ENCODE measurements around the gene NCKIPSD.

The NCKIPSD gene

DNA sequence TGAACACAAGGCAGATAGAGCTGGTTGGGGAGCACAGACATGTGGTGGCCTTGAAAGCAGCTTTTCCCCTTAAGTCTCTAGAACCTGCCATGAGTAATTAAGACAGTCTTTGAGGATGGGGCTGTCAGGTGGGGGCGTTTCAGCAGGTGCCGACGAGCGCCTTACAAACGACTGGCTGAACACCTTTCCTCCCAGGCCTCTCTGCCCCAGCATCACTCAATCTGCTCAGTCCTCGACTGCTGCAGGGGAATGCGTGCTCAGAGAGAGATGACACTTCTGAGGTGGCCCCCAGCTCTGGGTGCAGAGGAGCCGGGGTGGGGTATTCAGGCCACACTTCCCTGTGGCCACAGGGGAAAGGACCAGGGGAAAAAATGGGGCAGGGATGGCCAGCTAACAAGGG lies 8.1 kb upstream of the NCKIPSD start:
- TF ChIP-seq, protein P1, sequence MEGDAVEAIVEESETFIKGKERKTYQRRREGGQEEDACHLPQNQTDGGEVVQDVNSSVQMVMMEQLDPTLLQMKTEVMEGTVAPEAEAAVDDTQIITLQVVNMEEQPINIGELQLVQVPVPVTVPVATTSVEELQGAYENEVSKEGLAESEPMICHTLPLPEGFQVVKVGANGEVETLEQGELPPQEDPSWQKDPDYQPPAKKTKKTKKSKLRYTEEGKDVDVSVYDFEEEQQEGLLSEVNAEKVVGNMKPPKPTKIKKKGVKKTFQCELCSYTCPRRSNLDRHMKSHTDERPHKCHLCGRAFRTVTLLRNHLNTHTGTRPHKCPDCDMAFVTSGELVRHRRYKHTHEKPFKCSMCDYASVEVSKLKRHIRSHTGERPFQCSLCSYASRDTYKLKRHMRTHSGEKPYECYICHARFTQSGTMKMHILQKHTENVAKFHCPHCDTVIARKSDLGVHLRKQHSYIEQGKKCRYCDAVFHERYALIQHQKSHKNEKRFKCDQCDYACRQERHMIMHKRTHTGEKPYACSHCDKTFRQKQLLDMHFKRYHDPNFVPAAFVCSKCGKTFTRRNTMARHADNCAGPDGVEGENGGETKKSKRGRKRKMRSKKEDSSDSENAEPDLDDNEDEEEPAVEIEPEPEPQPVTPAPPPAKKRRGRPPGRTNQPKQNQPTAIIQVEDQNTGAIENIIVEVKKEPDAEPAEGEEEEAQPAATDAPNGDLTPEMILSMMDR (IDR thresholded peaks at IDR 0.05; ENCODE audit: extremely low read depth, missing control alignments), result no peak
- DNase-seq (ENCODE audit: low spot score), result no peak

DNA sequence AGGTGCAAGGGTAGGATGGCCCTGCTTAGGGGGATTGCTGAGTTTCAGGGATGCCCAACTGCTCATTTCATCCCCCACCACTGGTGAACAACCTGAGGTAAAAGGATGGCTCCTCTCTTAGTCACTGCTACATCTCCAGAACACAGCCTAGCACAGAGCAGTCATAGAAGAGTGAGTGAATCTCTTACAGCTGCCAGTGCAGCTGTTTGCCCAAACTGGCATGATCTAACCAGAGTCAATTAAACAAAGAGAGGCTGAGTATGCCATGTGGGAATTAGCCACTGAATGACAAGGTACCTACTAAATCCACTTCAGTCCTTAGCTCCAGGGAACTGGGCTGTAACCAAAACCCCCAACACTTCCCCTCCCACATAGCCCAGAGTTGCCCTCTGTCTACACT lies 6.8 kb upstream of the NCKIPSD start:
- no peak for DNase-seq (ENCODE audit: low spot score)

DNA sequence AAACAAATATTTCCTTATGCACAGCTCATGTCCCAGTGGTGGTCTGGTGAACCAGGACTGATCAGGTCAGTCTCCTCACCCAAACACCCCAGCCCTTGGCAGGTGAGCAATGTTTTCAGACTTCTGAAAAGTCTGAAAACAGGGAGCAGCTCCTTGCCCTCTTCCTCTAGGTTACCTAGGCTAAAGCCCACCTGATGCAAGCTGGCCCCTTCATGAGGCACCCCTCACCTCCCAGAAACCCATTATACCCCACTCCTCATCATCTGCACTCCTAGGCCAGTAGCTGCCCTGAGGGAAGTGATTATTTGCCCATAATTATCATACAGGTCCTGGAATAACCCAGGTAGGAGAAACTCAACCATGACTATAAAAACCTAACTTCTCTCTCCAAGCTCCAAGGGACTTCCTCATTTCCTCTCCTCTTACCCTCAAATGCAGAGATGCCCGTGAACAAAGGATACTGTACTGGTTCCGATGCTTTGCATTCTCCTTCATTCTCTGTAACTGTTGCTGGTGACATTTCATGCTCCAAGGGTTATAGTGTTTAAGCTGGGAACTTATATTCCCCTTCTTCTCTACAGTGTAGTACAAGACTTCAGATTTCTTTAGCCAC lies 5.2 kb upstream of the NCKIPSD start:
- no peak for DNase-seq (ENCODE audit: low spot score)
- TF ChIP-seq, protein P1 (IDR thresholded peaks at IDR 0.05; ENCODE audit: extremely low read depth, missing control alignments), result no peak

More for the DNA sequence above, 6.8 kb upstream of the NCKIPSD start:
- TF ChIP-seq, protein P1 (IDR thresholded peaks at IDR 0.05; ENCODE audit: extremely low read depth, missing control alignments), result no peak

DNA sequence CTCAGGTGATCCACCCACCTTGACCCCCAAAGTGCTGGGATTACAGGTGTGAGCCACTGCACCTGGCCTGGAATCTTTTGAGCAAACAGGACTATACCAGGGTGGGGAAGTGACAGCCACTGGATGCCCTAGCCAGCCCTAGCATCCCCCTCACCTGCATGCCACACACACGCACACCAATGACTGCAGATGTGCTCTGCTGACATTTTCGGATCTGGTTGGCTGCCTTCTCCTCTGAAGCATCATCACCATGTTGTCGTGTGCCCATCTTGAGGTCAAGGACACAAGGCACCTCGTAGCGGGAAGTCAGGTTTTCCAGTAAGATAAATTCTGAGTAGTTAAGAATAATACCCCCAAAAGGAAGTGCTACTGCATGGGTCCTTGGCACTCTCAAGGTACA lies 3.7 kb upstream of the NCKIPSD start:
- DNase-seq (ENCODE audit: low spot score), result no peak
- TF ChIP-seq, protein P1 (IDR thresholded peaks at IDR 0.05; ENCODE audit: extremely low read depth, missing control alignments), result no peak

DNA sequence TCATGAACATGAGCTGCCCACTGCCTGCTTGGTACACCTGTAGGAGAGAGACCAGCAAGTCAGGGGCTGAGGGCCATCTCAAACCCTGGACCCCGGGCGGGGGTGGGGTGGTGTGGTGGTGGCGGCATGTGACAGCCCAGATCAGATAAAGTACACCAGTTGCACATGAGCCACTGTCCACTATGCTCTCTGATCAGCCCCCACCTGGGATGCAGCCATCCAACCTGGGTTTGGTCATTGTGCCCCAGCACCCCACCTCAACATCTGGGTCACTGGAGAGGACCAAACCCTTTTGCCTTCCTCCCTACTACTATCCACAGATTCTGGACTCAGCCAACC lies 3.0 kb upstream of the NCKIPSD start:
- DNase-seq (ENCODE audit: low spot score), result no peak
- TF ChIP-seq, protein P1 (IDR thresholded peaks at IDR 0.05; ENCODE audit: extremely low read depth, missing control alignments), result no peak

DNA sequence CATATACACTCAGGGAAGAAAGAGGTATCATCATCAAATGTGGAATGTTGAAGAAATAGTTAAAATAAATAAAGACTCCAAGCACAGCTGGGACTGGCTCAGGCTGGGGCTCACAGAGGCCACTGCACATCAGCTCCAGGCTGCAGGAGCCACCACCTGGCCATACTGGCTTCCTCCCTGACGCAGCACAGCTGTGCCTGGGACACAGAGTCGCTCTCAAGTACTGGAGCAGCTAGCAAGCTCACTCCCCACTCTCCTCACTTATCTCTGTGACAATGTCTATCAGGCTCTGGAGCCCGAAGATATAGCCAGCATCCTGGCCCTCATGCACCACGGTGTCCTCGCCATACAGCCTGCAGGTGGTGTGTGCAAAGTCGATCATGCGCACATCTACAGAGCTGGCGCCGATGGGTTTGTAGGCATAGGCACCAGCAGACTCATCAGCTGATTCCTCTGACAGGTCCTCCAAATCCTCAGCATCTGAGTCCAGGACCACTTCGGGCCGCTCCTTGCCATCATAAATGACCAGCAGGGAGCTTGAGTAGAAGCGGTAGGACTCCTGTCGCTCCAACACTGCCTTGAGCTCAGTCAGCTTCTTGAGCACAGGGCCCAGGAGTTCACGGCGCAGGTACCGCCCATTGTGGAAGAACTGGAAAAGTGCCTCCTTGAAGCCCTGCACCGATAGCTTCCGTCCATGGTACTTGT lies 2.5 kb upstream of the NCKIPSD start:
- TF ChIP-seq, protein P1 (IDR thresholded peaks at IDR 0.05; ENCODE audit: extremely low read depth, missing control alignments), result no peak

DNA sequence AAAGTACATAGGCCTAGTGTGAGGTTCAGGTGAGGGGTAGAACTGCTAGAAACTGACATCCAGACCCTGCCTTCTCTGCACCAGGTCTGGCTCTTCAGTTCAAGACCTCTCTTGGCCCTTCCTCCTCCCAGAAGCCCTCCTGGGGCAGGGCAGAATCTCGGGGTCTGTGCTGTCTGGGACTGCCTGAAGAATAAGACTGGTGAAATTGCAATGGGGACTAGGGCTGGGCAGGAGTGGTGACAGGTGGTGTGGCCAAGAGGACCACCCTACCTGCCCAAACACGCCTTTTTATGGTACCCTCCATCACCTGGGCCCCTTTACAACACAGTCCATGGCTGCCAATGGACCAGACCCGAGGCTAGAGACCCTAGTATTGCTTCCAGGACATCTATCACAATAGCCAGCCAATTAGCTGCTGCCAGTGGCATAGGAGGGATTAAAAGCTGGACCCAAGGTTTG lies 1.5 kb upstream of the NCKIPSD start:
- TF ChIP-seq, protein P1 (IDR thresholded peaks at IDR 0.05; ENCODE audit: extremely low read depth, missing control alignments), result no peak
- DNase-seq (ENCODE audit: low spot score), result no peak

More for the DNA sequence above, 2.5 kb upstream of the NCKIPSD start:
- DNase-seq (ENCODE audit: low spot score), result no peak

All from GM20000 (cell line).